C4-2B (cell line): Measurements from ENCODE around the gene TMEM11.

Experiments used
- ZFX ChIP-seq: fragments of 450-650 bp; IDR thresholded peaks from 2 replicates; pipeline ENCODE4 v1.6.1; 2017
- TF ChIP-seq, protein P1 (sequence below): fragments of 450-650 bp; conservative IDR thresholded peaks from 2 replicates; pipeline ENCODE4 v1.5.1; 2017; ENCODE audit warnings: mild to moderate bottlenecking

DNA sequence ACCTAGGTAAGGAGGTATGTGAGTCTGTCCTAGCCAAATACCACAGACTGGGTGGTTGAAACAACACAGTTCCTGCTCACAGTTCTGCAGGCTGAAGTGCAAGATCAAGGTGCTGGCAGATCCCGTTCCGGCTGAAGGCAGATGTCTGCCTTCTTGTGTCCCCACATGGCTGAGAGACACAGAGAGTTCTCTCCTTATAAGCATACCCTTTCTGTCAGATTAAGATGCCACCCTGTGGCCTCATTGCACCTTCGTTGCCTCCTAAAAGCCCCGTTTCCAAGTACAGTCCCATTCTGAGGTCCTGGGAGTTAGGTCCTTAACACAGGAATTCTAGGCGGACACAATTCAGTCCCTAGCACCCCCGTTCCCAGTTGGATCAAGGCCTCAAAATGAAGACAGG lies 9.1 kb upstream of the TMEM11 start:
- TF ChIP-seq, protein P1, sequence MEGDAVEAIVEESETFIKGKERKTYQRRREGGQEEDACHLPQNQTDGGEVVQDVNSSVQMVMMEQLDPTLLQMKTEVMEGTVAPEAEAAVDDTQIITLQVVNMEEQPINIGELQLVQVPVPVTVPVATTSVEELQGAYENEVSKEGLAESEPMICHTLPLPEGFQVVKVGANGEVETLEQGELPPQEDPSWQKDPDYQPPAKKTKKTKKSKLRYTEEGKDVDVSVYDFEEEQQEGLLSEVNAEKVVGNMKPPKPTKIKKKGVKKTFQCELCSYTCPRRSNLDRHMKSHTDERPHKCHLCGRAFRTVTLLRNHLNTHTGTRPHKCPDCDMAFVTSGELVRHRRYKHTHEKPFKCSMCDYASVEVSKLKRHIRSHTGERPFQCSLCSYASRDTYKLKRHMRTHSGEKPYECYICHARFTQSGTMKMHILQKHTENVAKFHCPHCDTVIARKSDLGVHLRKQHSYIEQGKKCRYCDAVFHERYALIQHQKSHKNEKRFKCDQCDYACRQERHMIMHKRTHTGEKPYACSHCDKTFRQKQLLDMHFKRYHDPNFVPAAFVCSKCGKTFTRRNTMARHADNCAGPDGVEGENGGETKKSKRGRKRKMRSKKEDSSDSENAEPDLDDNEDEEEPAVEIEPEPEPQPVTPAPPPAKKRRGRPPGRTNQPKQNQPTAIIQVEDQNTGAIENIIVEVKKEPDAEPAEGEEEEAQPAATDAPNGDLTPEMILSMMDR, result no peak
- TF ChIP-seq ZFX, result no peak
